ENCODE data around the gene CBR4. TPM values are rescaled to one million over a fixed set of nuclear protein-coding genes. Genes with fewer than 3 reads are reported as not detected.

The CBR4 gene
- total RNA-seq, 1 experiment from 2014 or later: 31.6 TPM

GRCh38 chr4:169050881-169051760, 41.1 kb upstream of the CBR4 start:
- no peak overlapping the region for H3K27ac ChIP-seq (ENCODE audit: low read depth, low read length, poor library complexity, severe bottlenecking)
- no peaks in the 10 kb centered on the region for H3K27me3 ChIP-seq (replicated peaks; ENCODE audit: insufficient read depth, low read depth, low read length, poor library complexity)
- H3K4me3 ChIP-seq (ENCODE audit: low read depth, low read length, poor library complexity, severe bottlenecking): no peak overlapping the region
- POLR2A ChIA-PET (ENCODE audit: low non-redundant PET): no interaction called here
- no peaks in the 10 kb centered on the region for H3K9me3 ChIP-seq (ENCODE audit: low read depth, low read length, poor library complexity, severe bottlenecking)
- TF ChIP-seq EZH2 (IDR thresholded peaks at IDR 0.05; ENCODE audit: borderline replicate concordance, low read depth, low read length, poor library complexity, severe bottlenecking): no peak
- no peak for TF ChIP-seq CTCF (conservative IDR thresholded peaks at IDR 0.05; ENCODE audit: low read depth, low read length)
- CTCF ChIA-PET: no interaction called here
- no peaks in the 10 kb centered on the region for H3K36me3 ChIP-seq (ENCODE audit: insufficient read depth, low read length, poor library complexity, severe bottlenecking)
- peaks cover 12% of the 10 kb centered on the region for H3K4me1 ChIP-seq (ENCODE audit: insufficient read depth, low read length, poor library complexity, severe bottlenecking)
- DNase-seq (ENCODE audit: low spot score): no peak
- no TSS peak for BruUV-seq (replicated peaks)
- intact Hi-C loops (cut with micrococcal nuclease; ENCODE audit: unreplicated experiment): no loop called here

GRCh38 chr4:169050284-169050683, 40.2 kb upstream of the CBR4 start:
- no peaks in the 10 kb centered on the region for H3K9me3 ChIP-seq (ENCODE audit: low read depth, low read length, poor library complexity, severe bottlenecking)
- POLR2A ChIA-PET (ENCODE audit: low non-redundant PET): no interaction called here
- DNase-seq (ENCODE audit: low spot score): no peak
- TF ChIP-seq EZH2 (IDR thresholded peaks at IDR 0.05; ENCODE audit: borderline replicate concordance, low read depth, low read length, poor library complexity, severe bottlenecking) (no peak), CTCF (conservative IDR thresholded peaks at IDR 0.05; ENCODE audit: low read depth, low read length) (no peak)
- H3K4me1 ChIP-seq (ENCODE audit: insufficient read depth, low read length, poor library complexity, severe bottlenecking): peaks cover 12% of the 10 kb centered on the region
- no peaks in the 10 kb centered on the region for H3K36me3 ChIP-seq (ENCODE audit: insufficient read depth, low read length, poor library complexity, severe bottlenecking)
- H3K27me3 ChIP-seq (replicated peaks; ENCODE audit: insufficient read depth, low read depth, low read length, poor library complexity): no peaks in the 10 kb centered on the region
- intact Hi-C loops (cut with micrococcal nuclease; ENCODE audit: unreplicated experiment): no loop called here
- no peak overlapping the region for H3K4me3 ChIP-seq (ENCODE audit: low read depth, low read length, poor library complexity, severe bottlenecking)
- CTCF ChIA-PET: no interaction called here
- no peak overlapping the region for H3K27ac ChIP-seq (ENCODE audit: low read depth, low read length, poor library complexity, severe bottlenecking)
- no TSS peak for BruUV-seq (replicated peaks)

GRCh38 chr4:169048868-169049414, 38.9 kb upstream of the CBR4 start:
- TF ChIP-seq EZH2 (IDR thresholded peaks at IDR 0.05; ENCODE audit: borderline replicate concordance, low read depth, low read length, poor library complexity, severe bottlenecking) (no peak), CTCF (conservative IDR thresholded peaks at IDR 0.05; ENCODE audit: low read depth, low read length) (no peak)
- Histone ChIP-seq H3K4me3 (ENCODE audit: low read depth, low read length, poor library complexity, severe bottlenecking) (no peak overlapping the region), H3K27ac (ENCODE audit: low read depth, low read length, poor library complexity, severe bottlenecking) (no peak overlapping the region), H3K27me3 (replicated peaks; ENCODE audit: insufficient read depth, low read depth, low read length, poor library complexity) (no peaks in the 10 kb centered on the region), H3K36me3 (ENCODE audit: insufficient read depth, low read length, poor library complexity, severe bottlenecking) (no peaks in the 10 kb centered on the region), H3K4me1 (ENCODE audit: insufficient read depth, low read length, poor library complexity, severe bottlenecking) (peaks cover 12% of the 10 kb centered on the region), H3K9me3 (ENCODE audit: low read depth, low read length, poor library complexity, severe bottlenecking) (no peaks in the 10 kb centered on the region)
- ChIA-PET POLR2A (ENCODE audit: low non-redundant PET) (no interaction called here), CTCF (no interaction called here)
- no peak for DNase-seq (ENCODE audit: low spot score)
- no TSS peak for BruUV-seq (replicated peaks)
- intact Hi-C loops (cut with micrococcal nuclease; ENCODE audit: unreplicated experiment): no loop called here

Measured in A673 (cell line).